KMS-11 (cell line): Measurements from ENCODE around the gene THBS4.

Experiments
- H2AFZ ChIP-seq: fragments of 200-600 bp; sonication (generic); 2 replicates; pipeline ENCODE4 v1.6.1; 2016; ENCODE audit warnings: antibody characterized with exemption, mixed run types, low read depth
- H3K27ac ChIP-seq: fragments of 200-600 bp; sonication (generic); 2 replicates; pipeline ENCODE4 v1.6.1; 2016; ENCODE audit warnings: mild to moderate bottlenecking, mixed run types
- H3K27me3 ChIP-seq: fragments of 200-600 bp; sonication (generic); 2 replicates; pipeline ENCODE4 v1.6.1; 2017; ENCODE audit warnings: mild to moderate bottlenecking, low read depth, mixed run types, moderate library complexity; ENCODE audit not compliant: insufficient read depth
- H3K36me3 ChIP-seq: fragments of 200-600 bp; sonication (generic); 2 replicates; pipeline ENCODE4 v1.6.1; 2017; ENCODE audit warnings: mild to moderate bottlenecking, mixed run types; ENCODE audit not compliant: insufficient read depth
- H3K4me1 ChIP-seq: fragments of 200-600 bp; sonication (generic); 2 replicates; pipeline ENCODE4 v1.6.1; 2016; ENCODE audit warnings: mild to moderate bottlenecking, low read depth, mixed run types; ENCODE audit not compliant: poor library complexity, severe bottlenecking
- H3K4me2 ChIP-seq: fragments of 200-600 bp; sonication (generic); 2 replicates; pipeline ENCODE4 v1.7.0; 2016; ENCODE audit warnings: mild to moderate bottlenecking, mixed run types
- H3K4me3 ChIP-seq: fragments of 200-600 bp; sonication (generic); IDR thresholded peaks from 2 replicates; pipeline ENCODE4 v1.6.1; 2017; ENCODE audit warnings: low read depth, low read length, mixed read lengths; ENCODE audit not compliant: insufficient read depth
- H3K79me2 ChIP-seq: fragments of 200-600 bp; sonication (generic); 2 replicates; pipeline ENCODE4 v1.6.1; 2016; ENCODE audit warnings: low read depth, mixed run types; ENCODE audit not compliant: insufficient read depth
- H3K9ac ChIP-seq: fragments of 200-600 bp; sonication (generic); 2 replicates; pipeline ENCODE4 v1.6.1; 2016; ENCODE audit warnings: mild to moderate bottlenecking, mixed run types
- H4K20me1 ChIP-seq: fragments of 200-600 bp; sonication (generic); 2 replicates; pipeline ENCODE4 v1.6.1; 2016; ENCODE audit warnings: mild to moderate bottlenecking, mixed run types; ENCODE audit not compliant: insufficient read depth
- CTCF ChIP-seq: fragments of 200-600 bp; sonication (generic); conservative IDR thresholded peaks from 2 replicates; pipeline ENCODE4 v1.6.1; 2017; ENCODE audit warnings: low read depth, mild to moderate bottlenecking, antibody characterized with exemption, low read length, moderate library complexity, mixed read lengths

Gene THBS4

GRCh38 chr5:80122579-80122978 is 87.4 kb downstream of the THBS4 start:
- Histone ChIP-seq H3K36me3 (no peaks in the 10 kb centered on the region), H3K4me1 (no peaks in the 10 kb centered on the region), H3K27me3 (no peaks in the 10 kb centered on the region), H3K4me3 (no peak overlapping the region), H2AFZ (no peak overlapping the region), H3K4me2 (no peak overlapping the region), H3K9ac (no peak overlapping the region), H3K27ac (no peak overlapping the region), H4K20me1 (no peaks in the 10 kb centered on the region), H3K79me2 (no peaks in the 10 kb centered on the region)
- TF ChIP-seq CTCF, result no peak

- no peak overlapping the region for H3K9ac ChIP-seq
- H3K4me1 ChIP-seq, result no peaks in the 10 kb centered on the region
- no peaks in the 10 kb centered on the region for H4K20me1 ChIP-seq
- H3K4me2 ChIP-seq, result no peak overlapping the region
- no peaks in the 10 kb centered on the region for H3K79me2 ChIP-seq
- no peak overlapping the region for H2AFZ ChIP-seq
- no peak for TF ChIP-seq CTCF
- H3K36me3 ChIP-seq, result no peaks in the 10 kb centered on the region
- H3K27me3 ChIP-seq, result no peaks in the 10 kb centered on the region
- no peak overlapping the region for H3K4me3 ChIP-seq
- no peak overlapping the region for H3K27ac ChIP-seq
Measured at GRCh38 chr5:80124121-80124918, 89.2 kb downstream of the THBS4 start.

DNA sequence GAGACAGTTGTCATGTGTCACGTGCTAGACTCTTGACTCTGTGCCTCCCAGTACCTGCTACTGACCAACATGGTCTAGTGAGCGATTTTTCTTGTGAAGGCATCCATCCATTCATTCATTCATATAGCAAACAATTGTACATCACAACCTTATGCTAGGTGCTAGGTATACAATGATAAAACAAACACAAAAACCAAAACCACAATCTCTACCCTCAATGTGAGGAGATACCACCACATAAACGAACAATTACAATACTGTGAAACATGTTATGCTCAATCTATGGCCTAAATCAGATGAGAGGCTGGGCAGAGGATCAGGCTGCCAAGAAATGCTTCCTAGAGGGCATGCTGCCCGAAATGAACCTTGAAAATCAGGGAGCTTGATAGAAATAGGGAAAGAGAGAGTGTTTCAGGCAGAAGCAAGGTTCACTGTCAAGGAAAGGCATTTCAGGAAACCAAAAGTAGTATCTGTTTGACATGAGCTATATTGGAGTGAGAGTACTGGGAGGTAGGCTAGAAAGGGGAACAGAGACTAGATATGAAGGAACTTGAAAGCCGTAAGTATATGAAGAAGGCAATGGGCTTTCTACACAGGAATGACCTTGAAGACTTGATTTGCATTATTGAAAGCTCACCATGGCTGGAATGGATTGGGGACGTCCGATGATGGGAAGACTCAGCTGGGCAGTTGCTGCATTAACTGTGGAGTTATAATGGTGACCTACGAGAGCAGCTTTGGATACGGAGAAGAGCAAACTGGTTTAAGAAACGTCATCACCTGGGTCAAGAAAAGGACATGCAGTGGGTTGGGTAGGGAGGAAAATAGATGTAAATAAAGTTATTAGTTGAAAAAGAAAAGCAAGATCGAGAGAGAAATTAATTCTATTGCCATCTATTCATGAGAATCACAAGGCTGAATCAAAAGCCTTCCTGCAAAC is 90.1 kb downstream of the THBS4 start:
- no peak overlapping the region for H3K4me2 ChIP-seq
- H3K27ac ChIP-seq, result no peak overlapping the region
- no peaks in the 10 kb centered on the region for H3K4me1 ChIP-seq

More for the DNA sequence above, 90.1 kb downstream of the THBS4 start:
- Histone ChIP-seq H4K20me1 (no peaks in the 10 kb centered on the region), H3K79me2 (no peaks in the 10 kb centered on the region), H3K9ac (no peak overlapping the region), H3K27me3 (no peaks in the 10 kb centered on the region), H3K36me3 (no peaks in the 10 kb centered on the region), H2AFZ (no peak overlapping the region), H3K4me3 (no peak overlapping the region)
- no peak for TF ChIP-seq CTCF
